HG02642 (cell line): ENCODE results near the gene RPS28.

Source experiments
- ATAC-seq: cut with Tn5 transposase; IDR thresholded peaks from one replicate; pipeline ENCODE4 v1.9.1; 2021; ENCODE audit warnings: mild to moderate bottlenecking; ENCODE audit not compliant: unreplicated experiment, poor library complexity

The RPS28 gene

DNA sequence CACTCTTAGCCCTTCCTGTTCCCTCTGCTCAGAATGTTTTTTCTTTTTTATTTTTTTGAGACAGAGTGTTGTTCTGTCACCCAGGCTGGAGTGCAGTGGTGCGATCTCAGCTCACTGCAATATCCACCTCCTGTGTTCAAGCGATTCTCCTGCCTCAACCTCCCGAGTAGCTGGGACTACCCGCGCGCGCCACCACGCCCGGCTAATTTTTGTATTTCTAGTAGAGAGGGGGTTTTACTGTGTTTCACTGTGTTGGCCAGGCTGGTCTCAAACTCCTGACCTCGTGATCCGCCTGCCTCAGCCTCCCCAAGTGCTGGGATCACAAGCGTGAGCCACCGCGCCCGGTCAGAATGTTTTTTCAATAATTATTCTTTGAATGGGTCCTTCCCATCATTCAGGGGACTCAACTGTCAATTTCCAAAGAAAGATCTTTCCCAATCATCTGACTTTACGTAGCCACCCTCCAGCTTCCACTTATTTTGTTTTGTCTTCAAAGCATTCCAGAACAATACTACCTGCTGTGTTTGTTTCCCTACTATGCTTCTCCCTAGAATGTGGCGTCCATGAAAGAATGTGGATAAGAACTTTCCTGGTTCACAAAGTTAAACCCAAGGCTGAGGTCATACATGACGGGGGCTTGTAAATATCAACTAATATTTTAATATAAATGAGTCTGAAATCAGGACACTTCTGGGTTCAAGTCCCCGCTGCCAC is 1.3 kb upstream of the RPS28 start:
- ATAC-seq = no peak

DNA sequence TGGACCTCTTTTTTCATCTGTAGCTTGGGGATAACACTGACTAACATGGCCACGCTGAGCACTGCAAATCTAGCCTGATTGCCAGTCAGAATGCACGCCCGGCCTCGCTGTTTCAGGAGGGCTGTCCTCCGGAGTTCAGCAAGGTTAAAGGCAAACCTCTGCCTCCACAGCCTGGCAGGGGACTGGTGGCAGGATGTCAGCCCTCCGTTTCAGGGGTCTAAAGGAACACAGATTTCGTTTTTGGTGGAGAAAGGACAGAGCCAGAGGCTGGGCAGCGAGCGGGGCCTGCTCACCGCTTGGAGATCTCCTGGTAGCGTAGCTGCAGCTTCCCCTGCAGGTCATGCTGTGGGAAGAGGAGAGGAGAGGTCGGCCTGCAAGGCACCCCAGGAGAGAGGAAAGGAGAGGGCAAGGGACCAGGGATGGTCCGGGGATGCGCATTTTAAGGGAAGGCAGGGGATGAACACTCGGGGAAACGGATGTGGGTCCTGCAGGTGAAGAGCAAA is 681 bp upstream of the RPS28 start:
- no peak for ATAC-seq

DNA sequence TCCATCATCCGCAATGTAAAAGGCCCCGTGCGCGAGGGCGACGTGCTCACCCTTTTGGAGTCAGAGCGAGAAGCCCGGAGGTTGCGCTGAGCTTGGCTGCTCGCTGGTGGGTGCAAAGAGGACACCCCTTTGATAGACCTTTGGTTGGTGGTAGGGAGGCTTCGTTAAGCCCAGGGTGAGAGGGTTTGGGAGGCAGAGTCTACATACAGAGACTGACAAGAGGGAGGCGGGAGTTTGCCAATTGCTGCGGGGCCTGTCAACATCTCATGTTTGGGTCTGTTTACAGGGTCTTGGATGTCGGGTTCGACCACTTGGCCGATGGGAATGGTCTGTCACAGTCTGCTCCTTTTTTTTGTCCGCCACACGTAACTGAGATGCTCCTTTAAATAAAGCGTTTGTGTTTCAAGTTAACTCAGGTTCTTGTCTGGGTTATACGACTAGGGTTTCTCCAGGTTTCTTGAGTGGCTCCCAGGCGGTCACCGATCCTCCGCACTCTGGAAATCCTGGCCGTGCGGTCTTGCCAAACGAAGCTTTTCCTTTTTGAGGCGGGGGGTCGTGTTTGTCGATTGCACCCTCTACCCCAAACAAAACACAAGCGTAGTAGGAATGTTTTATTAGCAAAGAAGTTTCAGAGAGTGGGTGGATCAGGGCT is 816 bp downstream of the RPS28 start:
- no peak for ATAC-seq

DNA sequence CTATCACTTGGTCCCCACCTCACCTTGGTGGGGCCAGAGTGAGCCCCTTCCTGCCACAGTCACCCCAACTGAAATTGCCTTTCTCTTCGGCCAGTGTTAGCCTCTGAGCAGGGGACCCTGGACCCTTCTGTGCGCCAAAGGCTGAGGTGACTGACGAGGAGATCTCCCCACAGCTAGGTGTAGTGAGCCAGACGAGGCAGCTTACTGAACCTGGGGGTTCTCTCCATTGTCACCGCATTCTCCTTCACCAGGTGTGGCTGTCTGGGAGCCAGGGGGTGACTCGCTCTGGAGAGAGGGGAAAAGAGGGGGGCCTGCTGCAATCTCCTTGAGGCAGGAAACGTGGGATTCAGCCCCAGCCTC is 1.3 kb downstream of the RPS28 start:
- ATAC-seq = no peak

DNA sequence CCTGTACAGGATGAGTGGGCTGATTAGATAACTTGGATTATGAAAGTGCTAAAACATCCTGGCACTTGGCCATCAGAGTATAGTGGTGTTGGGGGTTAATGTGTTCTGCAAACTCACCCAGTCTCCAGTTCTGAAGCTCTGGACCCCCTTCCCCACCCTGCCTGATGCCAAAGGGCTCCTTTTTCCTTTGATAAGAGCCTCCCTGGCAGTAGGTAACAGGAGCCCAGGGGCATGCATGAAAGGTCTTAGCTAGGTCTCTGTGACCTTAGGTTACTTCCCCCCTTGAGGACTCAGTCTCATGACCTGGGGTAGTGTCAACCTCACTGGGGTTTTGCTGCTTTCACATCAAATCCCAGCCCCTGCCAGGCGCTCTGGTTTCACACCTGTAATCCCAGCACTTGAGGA is 2.5 kb downstream of the RPS28 start:
- no peak for ATAC-seq

DNA sequence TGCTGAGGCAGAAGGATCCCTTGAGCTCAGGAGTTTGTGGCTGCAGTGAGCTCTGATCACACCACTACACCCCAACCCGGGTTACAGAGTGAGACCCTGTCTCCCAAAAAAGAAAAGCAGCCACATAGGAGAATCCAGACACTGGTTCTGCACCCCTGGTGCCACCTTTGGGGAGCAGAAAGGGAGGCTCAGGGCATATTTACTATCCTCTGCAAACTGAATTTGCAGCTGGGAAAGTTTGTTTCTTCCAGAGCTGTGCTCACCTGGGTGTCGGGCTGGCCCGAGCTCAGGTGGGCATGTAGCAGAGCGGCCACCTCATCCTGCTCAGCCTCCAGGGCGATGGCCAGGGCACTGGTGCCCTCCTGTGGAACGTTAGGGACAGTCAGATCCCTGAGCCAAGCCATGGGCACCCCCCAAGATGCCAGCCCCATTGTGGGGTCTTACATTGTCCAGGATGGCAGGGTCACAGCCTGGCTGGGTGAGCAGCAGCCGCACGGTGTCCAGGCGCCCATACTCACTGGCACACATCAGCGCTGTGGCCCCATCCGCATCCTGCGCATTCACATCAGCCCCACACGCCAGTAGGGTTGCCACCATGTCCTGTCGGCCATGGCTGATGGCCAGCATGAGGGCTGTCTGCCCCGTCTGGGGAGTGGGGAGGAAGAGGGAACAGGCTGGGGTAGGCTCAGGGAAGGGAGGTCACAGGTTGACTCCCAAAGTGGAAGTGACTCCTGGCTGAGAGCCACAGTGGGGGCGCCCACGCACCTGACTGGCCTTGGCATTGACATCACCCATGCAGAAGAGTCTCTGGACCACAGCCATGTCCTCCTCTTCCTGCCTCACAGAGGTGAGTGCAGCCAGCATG is 3.1 kb downstream of the RPS28 start:
- ATAC-seq = no peak

DNA sequence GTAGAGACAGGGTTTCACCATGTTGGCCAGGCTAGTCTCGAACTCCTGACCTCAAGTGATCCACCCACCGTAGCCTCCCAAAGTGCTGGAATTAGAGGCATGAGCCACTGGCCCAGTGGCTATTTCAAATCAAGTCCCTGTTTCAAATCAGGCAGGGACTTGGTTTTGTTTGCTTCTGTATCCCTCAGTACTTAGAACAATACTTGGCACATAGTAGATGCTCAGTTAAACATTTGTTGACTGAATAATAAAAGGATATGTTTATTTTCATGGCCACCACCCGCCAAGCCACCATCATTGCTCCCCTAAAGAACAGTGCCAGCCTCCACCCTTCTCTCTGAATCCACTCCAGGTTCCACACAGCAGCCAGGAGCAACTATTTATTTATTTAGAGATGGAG is 4.2 kb downstream of the RPS28 start:
- no peak for ATAC-seq

DNA sequence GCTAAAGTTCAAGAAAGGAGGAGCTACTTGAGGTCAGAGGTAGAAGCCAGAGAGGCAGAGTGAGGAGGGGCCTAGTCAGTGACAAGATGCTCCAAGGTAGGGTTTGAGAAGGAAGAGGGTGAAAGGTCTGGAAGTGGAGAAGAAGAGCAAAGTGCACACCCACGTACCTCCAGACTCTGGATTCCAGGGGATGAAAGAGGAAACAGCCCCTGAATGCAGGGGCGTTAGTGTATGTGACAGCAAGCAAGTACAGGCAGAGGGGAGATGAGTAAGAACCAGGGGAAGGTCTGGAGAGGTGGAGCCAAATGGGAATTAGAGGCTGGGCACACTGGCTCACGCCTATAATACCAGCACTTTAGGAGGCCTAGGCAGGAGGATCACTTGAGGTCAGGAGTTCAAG is 8.7 kb downstream of the RPS28 start:
- no peak for ATAC-seq

DNA sequence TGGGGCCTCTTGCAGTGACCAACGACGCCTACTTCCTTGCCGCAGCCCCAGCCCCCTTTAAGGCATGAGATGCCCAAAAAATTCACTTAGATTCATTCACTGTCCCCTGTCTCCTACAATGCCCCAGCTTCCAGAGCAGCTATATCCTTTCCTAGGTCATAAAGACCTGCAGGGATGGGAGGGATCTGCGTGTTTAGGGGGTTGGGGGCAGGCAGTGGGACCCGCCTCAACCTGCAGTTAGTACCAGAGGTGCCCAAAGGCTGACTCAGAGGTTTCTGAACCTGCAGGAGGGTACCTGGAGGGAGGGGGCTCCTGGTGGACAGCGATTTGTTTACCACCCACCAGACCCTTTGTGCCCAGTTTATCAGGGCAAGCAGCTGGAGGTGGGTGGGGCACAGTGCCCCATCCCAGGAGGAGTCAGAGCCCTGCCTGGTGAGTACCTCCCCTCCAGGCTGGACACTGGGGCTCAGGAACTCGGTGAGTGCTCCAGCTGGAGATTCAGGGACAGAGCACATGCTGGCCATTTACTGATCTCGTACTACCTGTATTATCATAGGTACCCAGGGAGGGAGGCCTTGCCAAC is 10.1 kb downstream of the RPS28 start:
- no peak for ATAC-seq

DNA sequence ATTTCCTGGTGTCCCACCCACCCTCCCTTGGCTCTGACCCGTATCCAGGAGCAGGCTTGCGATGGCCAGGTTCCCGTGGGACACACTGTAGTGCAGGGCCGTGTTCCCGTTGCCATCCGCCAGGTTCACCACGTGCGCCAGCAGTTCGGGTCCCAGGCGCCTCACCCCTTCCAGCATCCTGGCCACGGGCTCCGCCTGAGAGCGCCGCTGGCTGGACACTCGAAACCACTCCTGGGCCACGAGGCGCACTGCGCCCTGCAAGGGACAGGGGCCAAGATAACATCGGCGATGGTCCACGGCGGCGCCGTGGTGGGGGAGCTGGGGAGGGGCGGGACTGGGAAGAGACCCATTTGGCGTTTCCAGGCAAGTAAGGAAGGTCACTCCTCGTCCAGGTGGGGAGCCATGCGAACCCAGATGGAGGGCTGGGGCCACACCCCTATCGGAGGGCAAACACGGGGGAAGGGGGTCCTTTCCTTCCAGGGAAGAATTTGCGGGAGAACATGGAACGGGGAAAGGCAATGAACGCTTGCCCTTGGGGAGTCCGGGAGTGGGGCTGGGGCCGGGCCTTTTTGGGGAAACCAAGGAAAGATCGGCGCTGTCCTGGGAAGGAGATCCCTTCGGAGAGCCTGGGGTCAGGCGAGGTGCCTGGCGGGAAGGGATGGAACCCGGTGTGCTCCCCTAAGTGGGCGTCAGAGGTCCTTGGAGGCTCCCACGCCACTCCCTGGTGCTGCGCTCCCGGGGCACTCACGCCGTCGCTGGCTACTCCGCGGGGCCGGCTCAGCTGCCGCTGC is 11.9 kb downstream of the RPS28 start:
- ATAC-seq = no peak

DNA sequence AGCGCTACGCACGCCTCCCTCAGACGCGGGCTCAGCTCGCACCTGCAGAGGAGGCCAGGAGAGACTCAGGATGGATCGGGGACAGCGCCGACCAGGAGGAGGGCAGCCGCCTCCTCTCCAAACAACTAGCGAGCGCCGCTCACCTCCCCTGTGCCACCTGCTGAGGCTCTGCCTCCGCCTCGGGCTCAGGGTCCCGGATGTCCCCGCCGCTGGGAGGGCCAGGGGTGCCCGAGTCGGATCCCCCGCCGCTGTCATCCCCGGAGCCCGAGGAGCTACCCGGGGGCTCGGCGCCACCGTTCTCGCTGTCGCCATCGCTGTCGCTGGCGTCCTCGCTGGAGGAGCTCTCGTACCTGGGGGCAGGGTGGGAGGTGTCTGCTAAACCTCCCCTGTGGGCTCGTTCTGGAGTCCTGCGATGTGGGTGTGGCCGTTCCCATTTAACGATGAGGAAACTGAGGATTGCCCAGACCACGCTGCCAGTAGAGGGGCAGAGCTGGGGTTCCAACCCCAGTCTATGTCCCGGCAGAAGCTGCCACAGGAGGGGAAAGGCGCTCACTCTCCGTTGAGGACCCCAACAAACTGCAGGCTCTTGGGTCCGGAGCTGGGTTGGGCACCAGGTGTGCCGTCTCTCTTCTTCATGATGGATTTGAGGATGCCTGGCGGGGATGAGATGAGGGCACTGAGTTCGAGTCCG is 12.6 kb downstream of the RPS28 start:
- ATAC-seq = no peak

DNA sequence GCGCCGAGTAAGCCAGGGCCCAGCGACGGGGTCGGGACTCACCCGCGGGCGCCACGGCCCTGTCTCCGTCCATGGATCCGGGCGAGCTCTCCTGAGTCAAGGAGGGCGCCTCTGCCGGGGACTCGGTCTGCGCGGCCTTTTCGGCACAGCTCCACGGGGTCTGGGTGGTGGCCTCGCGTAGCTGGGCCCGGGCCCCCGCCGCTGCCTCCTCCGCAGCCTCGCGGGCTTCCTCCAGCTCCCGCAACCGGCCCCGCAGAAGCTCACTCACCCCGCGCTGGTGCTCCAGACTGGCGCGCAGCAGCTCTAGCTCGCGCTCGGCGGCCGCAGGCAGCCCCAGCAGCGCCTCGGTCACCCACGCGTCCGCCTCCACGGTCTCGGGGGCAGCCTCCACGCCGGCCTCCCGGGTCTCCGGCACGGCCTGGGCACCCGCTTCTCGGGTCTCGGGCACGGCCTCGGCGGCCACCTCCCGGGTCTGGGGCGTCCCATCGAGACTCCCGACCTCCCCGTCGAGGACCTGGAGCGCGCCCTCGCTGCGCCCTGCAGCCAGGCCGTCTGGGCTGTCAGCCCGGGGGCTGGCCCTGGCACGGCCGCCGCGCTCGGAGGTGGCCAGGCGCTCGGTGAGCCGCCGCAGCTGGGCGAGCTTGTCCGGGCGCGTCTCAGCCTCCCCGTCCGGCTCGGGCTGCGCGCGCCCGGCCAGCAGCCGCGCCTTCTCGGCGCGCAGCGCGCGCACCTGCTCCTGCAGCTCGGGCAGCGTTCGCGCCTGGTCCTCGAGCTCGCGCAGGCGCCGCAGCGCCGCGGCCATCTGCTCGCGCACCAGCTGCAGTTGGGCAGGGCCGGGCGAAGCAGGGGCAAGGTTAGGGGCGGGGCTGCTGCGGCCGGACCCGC is 13.4 kb downstream of the RPS28 start:
- ATAC-seq = no peak

DNA sequence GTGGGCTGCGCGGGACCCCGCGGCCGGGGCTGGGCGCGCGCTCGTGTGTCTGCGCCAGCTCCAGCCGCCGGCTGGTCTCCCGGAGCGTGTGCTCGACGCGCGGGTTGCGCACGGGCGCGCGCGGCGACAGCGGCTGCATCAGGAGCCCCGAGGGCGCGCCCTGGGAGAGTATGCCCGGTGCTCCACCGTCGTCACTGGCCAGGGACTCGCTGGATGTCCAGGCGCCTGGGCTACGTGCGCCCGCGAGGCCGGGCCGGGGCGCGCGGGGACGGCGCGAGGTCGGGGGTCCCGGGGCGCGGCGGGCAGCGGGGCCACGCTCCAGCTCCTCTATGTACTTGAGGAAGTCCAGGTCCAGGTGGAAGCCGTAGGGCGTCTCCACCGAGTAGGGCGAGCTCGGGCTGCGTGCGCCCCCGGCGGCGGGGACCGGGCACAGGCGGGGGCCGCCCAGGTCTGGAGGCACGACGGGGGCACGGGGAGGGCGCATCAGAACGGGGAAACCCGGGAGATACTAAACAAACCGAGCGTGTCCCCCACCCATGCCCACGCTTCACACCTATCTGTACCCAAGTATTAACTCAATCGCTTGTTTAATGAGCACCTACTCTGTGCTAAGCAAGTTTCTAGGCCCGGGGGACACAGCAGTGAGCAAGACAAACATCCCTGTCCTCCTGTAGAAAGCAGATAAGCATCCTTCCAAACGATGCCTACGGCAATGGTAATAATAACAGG is 14.2 kb downstream of the RPS28 start:
- ATAC-seq = no peak

DNA sequence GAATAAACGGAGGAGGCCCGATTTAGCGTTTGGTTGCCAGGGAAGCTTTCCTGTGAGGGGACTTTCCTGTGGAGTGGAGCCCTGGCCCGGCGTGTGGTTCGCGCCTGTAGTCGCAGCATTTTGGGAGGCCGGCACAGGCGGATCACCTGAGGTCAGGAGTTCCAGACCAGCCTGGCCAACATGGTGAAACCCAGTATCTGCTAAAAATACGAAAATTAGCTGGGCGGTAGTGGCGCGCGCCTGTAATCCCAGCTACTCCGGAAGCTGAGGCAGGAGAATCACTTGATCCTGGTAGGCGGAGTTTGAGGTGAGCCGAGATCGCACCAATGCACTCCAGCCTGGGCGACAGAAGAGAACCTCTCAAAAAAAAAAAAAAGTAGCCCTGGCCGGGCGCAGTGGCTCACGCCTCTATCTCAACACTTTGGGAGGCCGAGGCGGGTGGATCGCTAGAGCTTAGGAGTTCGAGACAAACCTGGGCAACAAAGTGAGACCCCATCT is 14.8 kb downstream of the RPS28 start:
- ATAC-seq = no peak

DNA sequence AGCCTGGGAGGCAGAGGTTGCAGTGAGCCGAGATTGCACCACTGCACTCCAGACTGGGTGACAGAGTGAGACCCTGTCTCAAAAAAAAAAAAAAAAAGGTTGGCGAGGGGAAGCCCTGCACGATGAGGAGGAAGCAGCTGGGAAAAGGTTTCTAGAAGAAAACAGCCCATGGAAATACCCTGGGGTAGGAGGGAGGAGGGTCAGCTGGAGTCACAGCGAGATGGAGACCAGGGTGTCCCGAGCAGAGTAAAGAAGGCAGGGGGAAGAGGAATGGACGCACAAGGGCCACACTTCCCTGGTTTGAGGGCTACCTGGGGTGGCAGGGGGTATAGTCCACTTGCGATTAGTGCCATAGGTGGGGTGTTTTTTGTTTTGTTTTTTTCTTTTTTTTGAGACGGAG is 15.4 kb downstream of the RPS28 start:
- ATAC-seq = no peak

DNA sequence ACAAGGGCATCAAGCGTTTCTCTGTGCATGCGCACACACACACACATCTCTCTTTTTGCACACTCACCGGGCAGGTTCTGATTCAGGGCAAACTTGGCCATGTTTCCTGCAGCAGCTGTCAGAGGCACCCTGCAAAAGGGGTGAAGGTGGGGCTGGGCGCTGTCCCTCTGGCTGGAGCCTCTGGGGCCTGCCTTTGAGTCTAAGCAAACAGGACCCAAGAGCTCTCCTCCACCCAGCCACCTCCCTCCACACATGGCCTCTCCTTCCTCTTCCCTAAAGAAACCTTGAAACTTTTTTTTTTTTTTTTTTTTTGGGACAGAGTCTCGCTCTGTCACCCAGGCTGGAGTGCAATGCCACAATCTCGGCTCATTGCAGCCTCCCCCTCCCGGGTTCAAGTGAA is 16.4 kb downstream of the RPS28 start:
- ATAC-seq = no peak

DNA sequence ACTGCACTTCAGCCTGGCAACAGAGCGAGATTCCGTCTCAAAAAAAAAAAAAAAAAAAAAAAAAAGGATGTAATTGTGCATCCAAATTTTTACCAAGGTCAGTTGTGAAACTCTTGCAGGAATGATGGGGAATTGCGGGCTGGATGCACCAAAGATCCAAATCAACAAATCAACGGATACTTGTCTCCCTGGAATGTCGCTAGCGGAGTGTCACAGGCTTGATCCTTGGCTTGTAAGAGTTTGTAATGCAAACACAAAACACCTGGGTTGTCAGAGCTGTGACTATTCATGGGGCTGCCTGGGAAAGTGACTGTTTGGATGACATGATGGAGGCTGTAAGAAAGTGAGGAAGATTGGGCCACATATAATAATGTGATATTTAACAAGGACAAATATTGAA is 17.5 kb downstream of the RPS28 start:
- ATAC-seq = no peak
